Naive B cell (primary cell): Measurements from ENCODE around the gene DOHH. TPM values are rescaled to one million over a fixed set of nuclear protein-coding genes. Genes with fewer than 3 reads are reported as not detected.
A peak's percentile ranks its signal among the peaks of the same experiment; 100 is the strongest.

Experiments
- ATAC-seq, 2 donors: fragments of 150-1000 bp; cut with Tn5 transposase; 2 replicates each; pipeline ENCODE4 v1.10.0; 2021; ENCODE audit warnings: low read depth in 2 of 2, mild to moderate bottlenecking in 2 of 2, moderate library complexity in 2 of 2
- DNase-seq: peaks from one replicate; pipeline ENCODE4 v3.0.0; 2022
- H3K27ac Mint-ChIP-seq, 6 donors: one replicate each; pipeline ENCODE4 v1.8.0; 2020 to 2022; ENCODE audit warnings: mild to moderate bottlenecking in 6 of 6, mixed read lengths in 6 of 6, moderate library complexity in 5 of 6, inconsistent platforms in 2 of 6
- H3K27me3 Mint-ChIP-seq, 3 donors: one replicate each; pipeline ENCODE4 v1.8.0; 2021 to 2022; ENCODE audit warnings: mixed read lengths in 3 of 3, mild to moderate bottlenecking in 1 of 3
- H3K36me3 Mint-ChIP-seq, 2 donors: one replicate each; pipeline ENCODE4 v1.8.0; 2020 to 2022; ENCODE audit warnings: mixed read lengths in 2 of 2, inconsistent platforms in 1 of 2, mild to moderate bottlenecking in 1 of 2
- H3K4me1 Mint-ChIP-seq, 3 donors: one replicate each; pipeline ENCODE4 v1.8.0; 2020 to 2022; ENCODE audit warnings: mixed read lengths in 3 of 3, inconsistent platforms in 1 of 3, mild to moderate bottlenecking in 1 of 3, moderate library complexity in 1 of 3
- H3K4me3 Mint-ChIP-seq, 8 donors: one replicate each; pipeline ENCODE4 v1.8.0; 2020 to 2022; ENCODE audit warnings: mild to moderate bottlenecking in 8 of 8, mixed read lengths in 8 of 8, moderate library complexity in 8 of 8, inconsistent platforms in 2 of 8
- H3K9me3 Mint-ChIP-seq, 7 donors: one replicate each; pipeline ENCODE4 v1.8.0; 2020 to 2022; ENCODE audit warnings: mixed read lengths in 7 of 7, mild to moderate bottlenecking in 5 of 7, inconsistent platforms in 2 of 7, moderate library complexity in 1 of 7
- polyA plus RNA-seq, 6 donors: library from polyadenylated mRNA; unstranded; fragments of 300-500 nt; fragmentation: Illumina TruSeq; gene quantifications; one replicate each; pipeline ENCODE4 v1.2.3, GENCODE V29; 2021; ENCODE audit warnings: low read depth in 6 of 6

Gene DOHH
- 10 to 100 TPM in 2 of 6 donors, 1 to 10 TPM in 4; 6.6 to 11.5 (median 7.4) TPM for polyA plus RNA-seq

- H3K4me3 Mint-ChIP-seq = peak within 1 kb of the TSS; percentile 92 to 98 (median 94)
Observed at GRCh38 chr19:3500429-3501101, at the start of gene DOHH. Gene DOHH, minus strand, starts transcription at chr19:3500674. Its CDS starts 3,860 bp downstream, at chr19:3496814.

GRCh38 chr19:3549816-3550215 is 49.3 kb upstream of the DOHH start:
- peak overlapping the region in 1 of 8 donors; percentile 78 for H3K4me3 Mint-ChIP-seq
- peak overlapping the region in 1 of 6 donors; percentile 32 for H3K27ac Mint-ChIP-seq
- H3K9me3 Mint-ChIP-seq = no peaks in the 10 kb centered on the region
- DNase-seq (no peak), ATAC-seq (no peak)
- no peaks in the 10 kb centered on the region for H3K27me3 Mint-ChIP-seq
- H3K36me3 Mint-ChIP-seq = peaks cover 0 to 12% of the 10 kb centered on the region in 2 donors
- H3K4me1 Mint-ChIP-seq = peaks cover 31 to 45% (median 38%) of the 10 kb centered on the region in 3 donors

More at GRCh38 chr19:3500429-3501101, at the start of gene DOHH:
- Mint-ChIP-seq H3K27ac (peak within 1 kb of the TSS; percentile 96 to 99 (median 98)), H3K9me3 (peaks cover 0 to 5% (median 0%) of the 10 kb centered on the region in 7 donors), H3K27me3 (no peaks in the 10 kb centered on the region), H3K4me1 (peaks cover 22 to 37% (median 29%) of the 10 kb centered on the region in 3 donors), H3K36me3 (no peaks in the 10 kb centered on the region)
- DNase-seq (peak; percentile 93), ATAC-seq (peak; percentile 88 to 90)

- DNase-seq (no peak), ATAC-seq (no peak)
- no peaks in the 10 kb centered on the region for H3K27me3 Mint-ChIP-seq
- peaks cover 0 to 12% of the 10 kb centered on the region in 2 donors for H3K36me3 Mint-ChIP-seq
- peaks cover 27 to 36% (median 32%) of the 10 kb centered on the region in 3 donors for H3K4me1 Mint-ChIP-seq
- H3K9me3 Mint-ChIP-seq = no peaks in the 10 kb centered on the region
- H3K27ac Mint-ChIP-seq = no peak overlapping the region
- H3K4me3 Mint-ChIP-seq = no peak overlapping the region
Observed at GRCh38 chr19:3548606-3549005, 48.1 kb upstream of the DOHH start.

- H3K4me1 Mint-ChIP-seq = peaks cover 23 to 29% (median 28%) of the 10 kb centered on the region in 3 donors
- no peaks in the 10 kb centered on the region for H3K27me3 Mint-ChIP-seq
- ATAC-seq (no peak), DNase-seq (no peak)
- H3K36me3 Mint-ChIP-seq = peaks cover 0 to 12% of the 10 kb centered on the region in 2 donors
- H3K4me3 Mint-ChIP-seq = no peak overlapping the region
- H3K9me3 Mint-ChIP-seq = no peaks in the 10 kb centered on the region
- H3K27ac Mint-ChIP-seq = no peak overlapping the region
Observed at GRCh38 chr19:3547767-3548282, 47.4 kb upstream of the DOHH start.

GRCh38 chr19:3547301-3547731 is 46.8 kb upstream of the DOHH start:
- Mint-ChIP-seq H3K27ac (no peak overlapping the region), H3K9me3 (no peaks in the 10 kb centered on the region), H3K4me3 (no peak overlapping the region), H3K27me3 (no peaks in the 10 kb centered on the region), H3K4me1 (peaks cover 18 to 24% (median 22%) of the 10 kb centered on the region in 3 donors), H3K36me3 (peaks cover 0 to 12% of the 10 kb centered on the region in 2 donors)
- ATAC-seq (peak; percentile 23 to 24), DNase-seq (peak; percentile 18)

GRCh38 chr19:3546119-3546518 is 45.6 kb upstream of the DOHH start:
- Mint-ChIP-seq H3K4me1 (peaks cover 14 to 17% (median 16%) of the 10 kb centered on the region in 3 donors), H3K36me3 (peaks cover 0 to 12% of the 10 kb centered on the region in 2 donors), H3K27ac (peak overlapping the region in 1 of 6 donors; percentile 86), H3K4me3 (peak overlapping the region in 1 of 8 donors; percentile 68), H3K27me3 (no peaks in the 10 kb centered on the region), H3K9me3 (no peaks in the 10 kb centered on the region)
- no peak for ATAC-seq
- DNase-seq = no peak

- peak overlapping the region in 1 of 8 donors; percentile 68 for H3K4me3 Mint-ChIP-seq
- no peaks in the 10 kb centered on the region for H3K27me3 Mint-ChIP-seq
- DNase-seq (no peak), ATAC-seq (no peak)
- H3K4me1 Mint-ChIP-seq = peaks cover 11 to 14% (median 12%) of the 10 kb centered on the region in 3 donors
- no peaks in the 10 kb centered on the region for H3K9me3 Mint-ChIP-seq
- H3K27ac Mint-ChIP-seq = peak overlapping the region in 3 of 6 donors; percentile 27 to 86 (median 81)
- peaks cover 0 to 12% of the 10 kb centered on the region in 2 donors for H3K36me3 Mint-ChIP-seq
Observed at GRCh38 chr19:3545669-3546034, 45.2 kb upstream of the DOHH start.

GRCh38 chr19:3544742-3545668 is 44.5 kb upstream of the DOHH start:
- H3K36me3 Mint-ChIP-seq = peaks cover 0 to 12% of the 10 kb centered on the region in 2 donors
- DNase-seq (peak; percentile 69), ATAC-seq (peak; percentile 60 to 71)
- peak overlapping the region in 1 of 8 donors; percentile 57 for H3K4me3 Mint-ChIP-seq
- H3K4me1 Mint-ChIP-seq = peaks cover 11 to 14% (median 11%) of the 10 kb centered on the region in 3 donors
- no peaks in the 10 kb centered on the region for H3K27me3 Mint-ChIP-seq
- H3K9me3 Mint-ChIP-seq = no peaks in the 10 kb centered on the region
- H3K27ac Mint-ChIP-seq = peak overlapping the region in 3 of 6 donors; percentile 86 to 96 (median 87)

GRCh38 chr19:3544058-3544376 is 43.5 kb upstream of the DOHH start:
- no peak for DNase-seq
- Mint-ChIP-seq H3K27me3 (no peaks in the 10 kb centered on the region), H3K9me3 (peaks cover 0 to 4% (median 0%) of the 10 kb centered on the region in 7 donors), H3K4me1 (peaks cover 11 to 12% (median 11%) of the 10 kb centered on the region in 3 donors), H3K27ac (no peak overlapping the region), H3K4me3 (no peak overlapping the region), H3K36me3 (peaks cover 0 to 12% of the 10 kb centered on the region in 2 donors)
- no peak for ATAC-seq

GRCh38 chr19:3543150-3544057 is 42.9 kb upstream of the DOHH start:
- no peak overlapping the region for H3K4me3 Mint-ChIP-seq
- H3K4me1 Mint-ChIP-seq = peaks cover 11 to 14% (median 12%) of the 10 kb centered on the region in 3 donors
- H3K9me3 Mint-ChIP-seq = peaks cover 0 to 4% (median 0%) of the 10 kb centered on the region in 7 donors
- H3K27ac Mint-ChIP-seq = no peak overlapping the region
- H3K36me3 Mint-ChIP-seq = peaks cover 0 to 12% of the 10 kb centered on the region in 2 donors
- no peak for DNase-seq
- H3K27me3 Mint-ChIP-seq = no peaks in the 10 kb centered on the region
- ATAC-seq = no peak

- peak overlapping the region in 1 of 8 donors; percentile 63 for H3K4me3 Mint-ChIP-seq
- ATAC-seq (no peak), DNase-seq (no peak)
- H3K36me3 Mint-ChIP-seq = no peaks in the 10 kb centered on the region
- peaks cover 0 to 11% (median 2%) of the 10 kb centered on the region in 3 donors for H3K4me1 Mint-ChIP-seq
- H3K27ac Mint-ChIP-seq = peak overlapping the region in 3 of 6 donors; percentile 18 to 54 (median 28)
- no peaks in the 10 kb centered on the region for H3K27me3 Mint-ChIP-seq
- peaks cover 0 to 4% (median 0%) of the 10 kb centered on the region in 7 donors for H3K9me3 Mint-ChIP-seq
Observed at GRCh38 chr19:3539756-3540118, 39.3 kb upstream of the DOHH start.

GRCh38 chr19:3538965-3539755 is 38.7 kb upstream of the DOHH start, which contains the start of gene TEKTIP1:
Gene TEKTIP1, plus strand, starts transcription at chr19:3539174. Its CDS starts 4 bp downstream, at chr19:3539178.
- Mint-ChIP-seq H3K36me3 (no peaks in the 10 kb centered on the region), H3K27ac (peak within 1 kb of the TSS in 5 of 6 donors; percentile 28 to 83 (median 54)), H3K9me3 (peaks cover 0 to 4% (median 0%) of the 10 kb centered on the region in 7 donors), H3K4me3 (peak within 1 kb of the TSS in 1 of 8 donors; percentile 63), H3K4me1 (peaks cover 0 to 11% (median 2%) of the 10 kb centered on the region in 3 donors), H3K27me3 (no peaks in the 10 kb centered on the region)
- no peak for ATAC-seq
- no peak for DNase-seq
